Endothelial cell (in vitro differentiated cells): ENCODE results near the gene BANP. TPM values are rescaled to one million over a fixed set of nuclear protein-coding genes. Genes with fewer than 3 reads are reported as not detected.
A peak's percentile ranks its signal among the peaks of the same experiment; 100 is the strongest.

ENCODE experiments used
- DNase-seq: peaks from one replicate; pipeline ENCODE4 v3.0.0; 2021; ENCODE audit warnings: low spot score
- H3K27ac Mint-ChIP-seq: one replicate; pipeline ENCODE4 v1.8.0; 2021; ENCODE audit warnings: mixed read lengths, inconsistent platforms; ENCODE audit not compliant: unreplicated experiment
- H3K27me3 Mint-ChIP-seq: one replicate; pipeline ENCODE4 v1.8.0; 2021; ENCODE audit warnings: mild to moderate bottlenecking, moderate library complexity, mixed read lengths, inconsistent platforms; ENCODE audit not compliant: unreplicated experiment
- H3K36me3 Mint-ChIP-seq: one replicate; pipeline ENCODE4 v1.8.0; 2021; ENCODE audit warnings: mild to moderate bottlenecking, low read depth, mixed read lengths, inconsistent platforms; ENCODE audit not compliant: unreplicated experiment
- H3K4me1 Mint-ChIP-seq: one replicate; pipeline ENCODE4 v1.8.0; 2021; ENCODE audit warnings: mild to moderate bottlenecking, mixed read lengths, inconsistent platforms; ENCODE audit not compliant: unreplicated experiment
- H3K4me3 Mint-ChIP-seq: one replicate; pipeline ENCODE4 v1.8.0; 2021; ENCODE audit warnings: mild to moderate bottlenecking, mixed read lengths, inconsistent platforms; ENCODE audit not compliant: unreplicated experiment
- H3K9me3 Mint-ChIP-seq: one replicate; pipeline ENCODE4 v1.8.0; 2021; ENCODE audit warnings: mixed read lengths, inconsistent platforms; ENCODE audit not compliant: unreplicated experiment
- CTCF ChIP-seq: fragments of 200-600 bp; sonication (generic); IDR thresholded peaks from one replicate; pipeline ENCODE4 v1.5.0; 2021; ENCODE audit warnings: antibody characterized with exemption; ENCODE audit not compliant: unreplicated experiment
- total RNA-seq: library from RNA; stranded (reverse); fragmentation: NEBNext Ultra II Directional; extraction: Animal tissue kit (Norgen Biotek cat#: 25700); gene quantifications from one replicate; pipeline ENCODE4 v1.2.1, GENCODE V29; 2021; ENCODE audit not compliant: unreplicated experiment

Gene BANP
- total RNA-seq, 1 donor from 2014 or later = 33.3 TPM

GRCh38 chr16:88078111-88078775 lies 127.0 kb downstream of the BANP start:
- TF ChIP-seq CTCF = no peak
- Mint-ChIP-seq H3K4me3 (peak overlapping the region; percentile 32), H3K9me3 (no peaks in the 10 kb centered on the region), H3K27me3 (peaks cover 1% of the 10 kb centered on the region), H3K4me1 (no peaks in the 10 kb centered on the region), H3K27ac (no peak overlapping the region), H3K36me3 (peaks cover 17% of the 10 kb centered on the region)
- no peak for DNase-seq

- TF ChIP-seq CTCF = no peak
- no peak for DNase-seq
- peak overlapping the region; percentile 18 for H3K27ac Mint-ChIP-seq
These were observed 132.3 kb downstream of the BANP start for GRCh38 chr16:88083582-88083981.

GRCh38 chr16:88084881-88085280 lies 133.6 kb downstream of the BANP start:
- H3K27me3 Mint-ChIP-seq = no peaks in the 10 kb centered on the region
- DNase-seq = no peak
- H3K27ac Mint-ChIP-seq = no peak overlapping the region
- no peak overlapping the region for H3K4me3 Mint-ChIP-seq
- no peaks in the 10 kb centered on the region for H3K4me1 Mint-ChIP-seq
- H3K9me3 Mint-ChIP-seq = no peaks in the 10 kb centered on the region
- H3K36me3 Mint-ChIP-seq = peaks cover 3% of the 10 kb centered on the region
- no peak for TF ChIP-seq CTCF

More at GRCh38 chr16:88083582-88083981, 132.3 kb downstream of the BANP start:
- no peak overlapping the region for H3K4me3 Mint-ChIP-seq
- no peaks in the 10 kb centered on the region for H3K27me3 Mint-ChIP-seq
- no peaks in the 10 kb centered on the region for H3K9me3 Mint-ChIP-seq
- peaks cover 8% of the 10 kb centered on the region for H3K36me3 Mint-ChIP-seq
- H3K4me1 Mint-ChIP-seq = no peaks in the 10 kb centered on the region

GRCh38 chr16:88086571-88087516 lies 135.6 kb downstream of the BANP start:
- Mint-ChIP-seq H3K9me3 (no peaks in the 10 kb centered on the region), H3K36me3 (no peaks in the 10 kb centered on the region), H3K27ac (no peak overlapping the region), H3K4me1 (no peaks in the 10 kb centered on the region), H3K27me3 (no peaks in the 10 kb centered on the region), H3K4me3 (no peak overlapping the region)
- no peak for TF ChIP-seq CTCF
- DNase-seq = no peak

GRCh38 chr16:88087517-88087877 lies 136.3 kb downstream of the BANP start:
- Mint-ChIP-seq H3K27ac (no peak overlapping the region), H3K36me3 (no peaks in the 10 kb centered on the region), H3K4me1 (no peaks in the 10 kb centered on the region), H3K4me3 (no peak overlapping the region), H3K27me3 (no peaks in the 10 kb centered on the region), H3K9me3 (no peaks in the 10 kb centered on the region)
- no peak for TF ChIP-seq CTCF
- no peak for DNase-seq
